Measurements from ENCODE around the gene PPM1L.

Gene PPM1L

DNA sequence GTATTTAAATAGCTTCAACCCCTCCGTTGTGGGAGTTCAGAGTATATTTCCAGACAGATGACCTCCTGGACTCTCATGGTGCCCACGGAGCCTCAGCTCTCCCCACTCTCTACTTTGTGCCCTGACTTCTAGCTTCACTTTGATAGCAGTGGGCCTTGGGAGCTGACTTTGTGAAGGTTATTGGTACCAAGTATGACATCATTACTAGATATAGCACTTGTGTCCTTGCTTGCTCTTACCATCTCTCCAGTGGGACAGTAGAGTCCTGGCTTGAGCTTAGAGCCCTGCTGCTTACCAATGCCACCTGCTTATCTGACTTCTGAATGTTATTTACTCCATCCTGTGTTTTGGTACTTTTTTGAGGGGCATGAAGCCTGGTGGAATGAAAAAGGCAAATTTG lies 53.4 kb downstream of the PPM1L start:
- no peaks in the 10 kb centered on the region for H3K9me3 Mint-ChIP-seq
- no peaks in the 10 kb centered on the region for H3K36me3 Mint-ChIP-seq (ENCODE audit: low read depth)
- H3K4me1 Mint-ChIP-seq (ENCODE audit: low read depth), result no peaks in the 10 kb centered on the region
- H3K4me3 Mint-ChIP-seq, result no peak overlapping the region
- H3K27ac Mint-ChIP-seq, result no peak overlapping the region
- no peaks in the 10 kb centered on the region for H3K27me3 Mint-ChIP-seq

GRCh38 chr3:160810362-160811236 lies 54.6 kb downstream of the PPM1L start:
- Mint-ChIP-seq H3K4me1 (ENCODE audit: low read depth) (no peaks in the 10 kb centered on the region), H3K4me3 (no peak overlapping the region), H3K9me3 (no peaks in the 10 kb centered on the region), H3K36me3 (ENCODE audit: low read depth) (no peaks in the 10 kb centered on the region), H3K27ac (no peak overlapping the region), H3K27me3 (no peaks in the 10 kb centered on the region)

DNA sequence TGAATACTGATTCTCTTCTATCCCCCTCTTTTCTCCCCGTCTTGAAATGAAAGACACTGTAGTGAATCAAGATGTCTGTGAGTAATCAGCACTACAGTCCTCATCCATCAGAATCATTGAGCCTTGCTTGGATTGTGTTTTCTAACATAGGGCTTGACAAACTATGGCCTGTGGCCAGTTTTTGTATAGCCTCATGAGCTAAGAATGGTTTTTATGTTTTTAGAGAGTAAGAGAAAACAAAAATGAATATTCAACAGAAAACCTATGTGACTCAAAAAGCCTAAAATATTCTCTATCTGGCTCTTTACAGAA lies 55.2 kb downstream of the PPM1L start:
- H3K27me3 Mint-ChIP-seq, result no peaks in the 10 kb centered on the region
- no peak overlapping the region for H3K4me3 Mint-ChIP-seq
- no peaks in the 10 kb centered on the region for H3K36me3 Mint-ChIP-seq (ENCODE audit: low read depth)
- no peaks in the 10 kb centered on the region for H3K9me3 Mint-ChIP-seq
- no peaks in the 10 kb centered on the region for H3K4me1 Mint-ChIP-seq (ENCODE audit: low read depth)
- H3K27ac Mint-ChIP-seq, result no peak overlapping the region

- Mint-ChIP-seq H3K4me1 (ENCODE audit: low read depth) (no peaks in the 10 kb centered on the region), H3K27ac (no peak overlapping the region), H3K4me3 (no peak overlapping the region), H3K36me3 (ENCODE audit: low read depth) (no peaks in the 10 kb centered on the region), H3K9me3 (no peaks in the 10 kb centered on the region), H3K27me3 (no peaks in the 10 kb centered on the region)
These were observed 56.3 kb downstream of the PPM1L start for GRCh38 chr3:160812304-160812703.

DNA sequence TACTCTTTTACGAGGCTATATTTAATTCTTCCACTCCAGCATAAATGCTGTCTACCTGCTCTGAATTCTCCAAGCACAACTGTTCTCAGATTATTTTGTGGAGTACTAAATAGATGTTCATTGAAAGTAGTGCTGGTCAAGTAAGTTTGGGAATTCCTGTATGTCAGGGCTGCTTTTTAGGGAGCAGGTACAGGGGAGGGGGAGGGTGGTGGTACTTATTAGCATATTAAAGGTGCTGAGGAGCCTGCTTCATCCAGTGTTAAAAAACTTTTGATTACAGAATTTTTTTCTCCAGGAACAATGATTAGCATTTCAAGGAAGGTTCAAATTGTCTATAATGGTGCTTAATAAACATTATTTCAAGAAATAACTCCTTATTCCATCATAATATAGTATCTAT lies 59.2 kb downstream of the PPM1L start:
- Mint-ChIP-seq H3K4me3 (no peak overlapping the region), H3K36me3 (ENCODE audit: low read depth) (no peaks in the 10 kb centered on the region), H3K27me3 (no peaks in the 10 kb centered on the region), H3K9me3 (no peaks in the 10 kb centered on the region), H3K27ac (no peak overlapping the region), H3K4me1 (ENCODE audit: low read depth) (no peaks in the 10 kb centered on the region)

- Mint-ChIP-seq H3K4me3 (no peak overlapping the region), H3K4me1 (ENCODE audit: low read depth) (no peaks in the 10 kb centered on the region), H3K36me3 (ENCODE audit: low read depth) (no peaks in the 10 kb centered on the region), H3K27me3 (no peaks in the 10 kb centered on the region), H3K9me3 (no peaks in the 10 kb centered on the region), H3K27ac (no peak overlapping the region)
These were observed 64.0 kb downstream of the PPM1L start for GRCh38 chr3:160820022-160820421.

- H3K27me3 Mint-ChIP-seq, result no peaks in the 10 kb centered on the region
- H3K27ac Mint-ChIP-seq, result no peak overlapping the region
- no peaks in the 10 kb centered on the region for H3K4me1 Mint-ChIP-seq (ENCODE audit: low read depth)
- H3K4me3 Mint-ChIP-seq, result no peak overlapping the region
- no peaks in the 10 kb centered on the region for H3K36me3 Mint-ChIP-seq (ENCODE audit: low read depth)
- H3K9me3 Mint-ChIP-seq, result no peaks in the 10 kb centered on the region
These were observed 64.4 kb downstream of the PPM1L start for GRCh38 chr3:160820430-160820829.

DNA sequence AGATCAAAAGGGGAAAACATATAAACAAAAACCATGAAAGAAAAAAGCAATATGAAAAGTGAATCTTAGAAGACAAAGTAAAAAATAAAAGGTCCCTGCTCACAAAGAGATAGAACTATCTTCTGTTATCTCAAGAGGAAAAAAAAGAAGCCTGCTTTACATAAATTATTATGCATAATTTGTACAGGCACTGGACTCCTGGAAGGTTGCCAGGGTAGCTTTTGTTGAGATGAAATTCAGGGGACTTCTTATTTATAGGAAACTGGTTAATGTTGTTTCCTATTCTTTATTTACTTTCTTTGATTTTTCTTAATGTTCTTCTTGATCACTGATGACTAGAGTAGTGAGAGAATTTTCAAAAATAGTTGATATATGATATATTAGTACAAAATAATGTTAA lies 66.9 kb downstream of the PPM1L start:
- H3K4me3 Mint-ChIP-seq, result no peak overlapping the region
- H3K4me1 Mint-ChIP-seq (ENCODE audit: low read depth), result no peaks in the 10 kb centered on the region
- H3K27ac Mint-ChIP-seq, result no peak overlapping the region
- H3K9me3 Mint-ChIP-seq, result no peaks in the 10 kb centered on the region
- H3K36me3 Mint-ChIP-seq (ENCODE audit: low read depth), result no peaks in the 10 kb centered on the region
- no peaks in the 10 kb centered on the region for H3K27me3 Mint-ChIP-seq

DNA sequence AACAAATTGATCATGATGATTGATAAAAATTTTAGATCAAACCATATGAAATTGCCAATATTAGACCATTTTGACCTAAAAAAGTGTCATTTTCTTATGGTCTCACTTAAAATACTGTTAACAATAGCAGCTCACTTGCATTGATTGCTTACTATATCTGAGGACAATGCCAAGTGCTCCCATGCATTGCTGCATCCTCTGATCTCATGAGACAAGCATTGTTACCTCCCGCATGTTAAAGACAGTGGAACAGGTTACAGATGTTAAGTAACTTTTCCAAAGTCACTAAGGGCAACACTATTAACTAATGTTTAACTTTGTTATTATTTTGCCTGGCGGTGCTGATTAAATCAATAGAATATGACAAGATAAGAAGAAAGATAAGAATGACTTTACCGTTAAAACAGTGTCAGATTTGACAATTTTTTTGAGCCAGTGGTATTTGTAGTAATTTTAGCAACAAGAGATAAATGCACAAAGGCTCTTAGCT lies 69.3 kb downstream of the PPM1L start:
- Mint-ChIP-seq H3K27ac (no peak overlapping the region), H3K9me3 (no peaks in the 10 kb centered on the region), H3K4me1 (ENCODE audit: low read depth) (no peaks in the 10 kb centered on the region), H3K4me3 (no peak overlapping the region), H3K27me3 (no peaks in the 10 kb centered on the region), H3K36me3 (ENCODE audit: low read depth) (no peaks in the 10 kb centered on the region)

DNA sequence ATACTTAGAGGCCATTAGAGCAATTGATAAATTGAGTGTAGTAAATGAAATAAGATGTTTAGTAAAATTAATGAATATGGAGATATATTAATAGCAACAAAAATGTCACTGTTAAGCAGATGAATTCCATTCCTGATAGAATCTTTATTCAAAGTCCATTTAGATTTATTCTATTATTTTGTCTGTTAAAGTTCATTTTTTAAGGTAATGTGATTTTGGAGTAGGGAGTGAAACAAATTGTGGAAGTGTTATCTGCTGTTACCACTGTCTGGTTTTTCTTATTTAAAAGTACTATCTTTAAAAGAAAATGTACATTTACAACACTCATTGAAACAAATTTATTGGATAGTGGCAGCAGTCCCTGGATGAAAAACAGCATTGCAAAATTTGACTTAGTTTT lies 70.4 kb downstream of the PPM1L start:
- Mint-ChIP-seq H3K27me3 (no peaks in the 10 kb centered on the region), H3K4me3 (no peak overlapping the region), H3K9me3 (no peaks in the 10 kb centered on the region), H3K4me1 (ENCODE audit: low read depth) (no peaks in the 10 kb centered on the region), H3K36me3 (ENCODE audit: low read depth) (no peaks in the 10 kb centered on the region), H3K27ac (no peak overlapping the region)

GRCh38 chr3:160826991-160827390 lies 71.0 kb downstream of the PPM1L start:
- H3K9me3 Mint-ChIP-seq, result no peaks in the 10 kb centered on the region
- H3K36me3 Mint-ChIP-seq (ENCODE audit: low read depth), result no peaks in the 10 kb centered on the region
- no peaks in the 10 kb centered on the region for H3K27me3 Mint-ChIP-seq
- H3K4me1 Mint-ChIP-seq (ENCODE audit: low read depth), result no peaks in the 10 kb centered on the region
- H3K27ac Mint-ChIP-seq, result no peak overlapping the region
- H3K4me3 Mint-ChIP-seq, result no peak overlapping the region

- Mint-ChIP-seq H3K4me1 (ENCODE audit: low read depth) (no peaks in the 10 kb centered on the region), H3K27me3 (no peaks in the 10 kb centered on the region), H3K9me3 (no peaks in the 10 kb centered on the region), H3K36me3 (ENCODE audit: low read depth) (no peaks in the 10 kb centered on the region), H3K27ac (no peak overlapping the region), H3K4me3 (no peak overlapping the region)
These were observed 71.5 kb downstream of the PPM1L start for GRCh38 chr3:160827516-160827915.

GRCh38 chr3:160828880-160829279 lies 72.8 kb downstream of the PPM1L start:
- no peaks in the 10 kb centered on the region for H3K36me3 Mint-ChIP-seq (ENCODE audit: low read depth)
- no peak overlapping the region for H3K4me3 Mint-ChIP-seq
- no peaks in the 10 kb centered on the region for H3K9me3 Mint-ChIP-seq
- H3K4me1 Mint-ChIP-seq (ENCODE audit: low read depth), result no peaks in the 10 kb centered on the region
- no peak overlapping the region for H3K27ac Mint-ChIP-seq
- no peaks in the 10 kb centered on the region for H3K27me3 Mint-ChIP-seq

DNA sequence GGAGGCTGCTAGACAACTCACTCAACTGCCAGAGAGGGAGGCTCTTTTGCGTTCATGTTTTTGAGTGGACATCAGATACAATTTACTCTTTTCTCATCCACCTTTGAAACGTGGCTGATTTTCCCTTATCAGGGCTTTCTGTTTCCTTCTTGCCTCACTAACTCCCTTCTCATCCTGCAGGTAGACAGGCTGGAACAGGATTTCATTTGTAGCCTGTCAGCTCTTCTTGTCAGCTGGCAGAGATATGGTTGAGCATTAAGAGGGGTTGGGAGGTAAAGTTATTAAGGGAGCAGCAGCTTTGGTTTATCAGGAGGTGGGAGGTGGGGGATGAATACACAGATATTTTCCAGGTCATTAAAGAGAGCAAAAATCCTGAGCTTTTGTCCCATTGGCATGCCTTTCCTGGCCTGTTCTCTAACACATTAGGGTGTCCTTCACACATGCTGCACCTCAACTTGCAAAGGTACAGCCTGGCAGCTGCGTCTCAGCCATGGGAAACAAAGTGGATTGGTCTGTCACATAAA lies 73.5 kb downstream of the PPM1L start:
- H3K9me3 Mint-ChIP-seq, result peaks cover 2% of the 10 kb centered on the region
- H3K4me3 Mint-ChIP-seq, result no peak overlapping the region
- H3K27ac Mint-ChIP-seq, result no peak overlapping the region
- no peaks in the 10 kb centered on the region for H3K36me3 Mint-ChIP-seq (ENCODE audit: low read depth)
- no peaks in the 10 kb centered on the region for H3K27me3 Mint-ChIP-seq
- no peaks in the 10 kb centered on the region for H3K4me1 Mint-ChIP-seq (ENCODE audit: low read depth)

GRCh38 chr3:160830796-160831195 lies 74.8 kb downstream of the PPM1L start:
- Mint-ChIP-seq H3K4me1 (ENCODE audit: low read depth) (peaks cover 3% of the 10 kb centered on the region), H3K4me3 (no peak overlapping the region), H3K27me3 (no peaks in the 10 kb centered on the region)

DNA sequence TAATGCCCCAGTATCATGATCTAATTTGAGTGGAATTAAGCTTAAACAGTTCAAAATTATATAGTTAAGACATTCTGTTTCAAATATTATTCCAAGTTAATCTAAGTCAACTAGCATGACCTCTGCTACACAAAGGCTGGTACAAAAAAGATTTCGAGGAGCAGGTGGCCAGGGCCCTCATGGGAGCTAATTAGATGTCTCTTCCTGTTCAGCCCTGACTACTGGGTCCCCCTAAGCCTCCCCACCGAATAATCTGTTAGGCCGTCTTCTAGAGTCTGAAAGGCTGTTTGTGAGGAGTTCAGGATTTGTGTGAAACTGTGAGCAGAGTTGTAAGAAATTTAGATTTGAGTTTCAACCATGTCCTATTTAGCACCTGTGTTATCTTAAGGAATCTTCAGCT lies 75.4 kb downstream of the PPM1L start:
- H3K4me3 Mint-ChIP-seq, result no peak overlapping the region
- H3K4me1 Mint-ChIP-seq (ENCODE audit: low read depth), result peaks cover 3% of the 10 kb centered on the region
- peaks cover 9% of the 10 kb centered on the region for H3K9me3 Mint-ChIP-seq
- H3K36me3 Mint-ChIP-seq (ENCODE audit: low read depth), result no peaks in the 10 kb centered on the region
- no peaks in the 10 kb centered on the region for H3K27me3 Mint-ChIP-seq
- no peak overlapping the region for H3K27ac Mint-ChIP-seq

More at GRCh38 chr3:160830796-160831195, 74.8 kb downstream of the PPM1L start:
- no peak overlapping the region for H3K27ac Mint-ChIP-seq
- peaks cover 9% of the 10 kb centered on the region for H3K9me3 Mint-ChIP-seq
- H3K36me3 Mint-ChIP-seq (ENCODE audit: low read depth), result no peaks in the 10 kb centered on the region

Data from stimulated activated naive CD8-positive, alpha-beta T cell treated with anti-CD3 and anti-CD28 coated beads, Interleukin-15, Interleukin-2, amounts not matched to agents 100 ng/mL and 50 ng/mL, for 24 hours (primary cell).